H9 (cell line): ENCODE results near the gene ZNF555. TPM values are rescaled to one million over a fixed set of nuclear protein-coding genes. Genes with fewer than 3 reads are reported as not detected.

Experiments used
- DNase-seq: peaks from one replicate; pipeline ENCODE4 v3.0.0-alpha.2; 2017
- H2AFZ ChIP-seq: one replicate; pipeline ENCODE4 v1.6.1; 2013; ENCODE audit warnings: mild to moderate bottlenecking, low read length, control low read depth, moderate library complexity
- H2AK5ac ChIP-seq: 2 replicates; pipeline ENCODE4 v1.6.1; 2013; ENCODE audit warnings: low read length, control low read depth, mixed read lengths; ENCODE audit not compliant: insufficient read length
- H2BK120ac ChIP-seq: one replicate; pipeline ENCODE4 v1.6.1; 2013; ENCODE audit warnings: low read depth, mild to moderate bottlenecking, low read length, control low read depth, inconsistent platforms; ENCODE audit not compliant: poor library complexity, severe bottlenecking
- H2BK12ac ChIP-seq: 2 replicates; pipeline ENCODE4 v1.6.1; 2013; ENCODE audit warnings: low read length, control low read depth, mixed read lengths, low read depth; ENCODE audit not compliant: insufficient read length
- H2BK15ac ChIP-seq: 2 replicates; pipeline ENCODE4 v1.6.1; 2013; ENCODE audit warnings: low read depth, low read length, control low read depth
- H2BK20ac ChIP-seq: one replicate; pipeline ENCODE4 v1.6.1; 2013; ENCODE audit warnings: low read depth, mild to moderate bottlenecking, low read length, control low read depth, inconsistent platforms; ENCODE audit not compliant: poor library complexity, severe bottlenecking
- H2BK5ac ChIP-seq: 2 replicates; pipeline ENCODE4 v1.6.1; 2013; ENCODE audit warnings: low read length, control low read depth, mixed read lengths; ENCODE audit not compliant: insufficient read length
- H3K14ac ChIP-seq: 2 replicates; pipeline ENCODE4 v1.6.1; 2013; ENCODE audit warnings: low read length, control low read depth; ENCODE audit not compliant: insufficient read depth
- H3K18ac ChIP-seq: 2 replicates; pipeline ENCODE4 v1.6.1; 2013; ENCODE audit warnings: low read depth, mild to moderate bottlenecking, mixed read lengths, low read length, control low read depth; ENCODE audit not compliant: insufficient read length
- H3K23ac ChIP-seq: 2 replicates; pipeline ENCODE4 v1.6.1; 2013; ENCODE audit warnings: low read length, control low read depth, mixed read lengths, low read depth; ENCODE audit not compliant: insufficient read length
- H3K23me2 ChIP-seq: 2 replicates; pipeline ENCODE4 v1.6.1; 2013; ENCODE audit warnings: low read depth, mild to moderate bottlenecking, mixed read lengths, low read length, control low read depth; ENCODE audit not compliant: insufficient read length, poor library complexity, severe bottlenecking
- H3K27ac ChIP-seq: 2 replicates; pipeline ENCODE4 v1.5.1; 2013; ENCODE audit warnings: low read length, control low read depth, mixed read lengths, low read depth; ENCODE audit not compliant: insufficient read length
- H3K27me3 ChIP-seq: 2 replicates; pipeline ENCODE4 v1.6.1; 2013; ENCODE audit warnings: low read length, control low read depth, inconsistent platforms; ENCODE audit not compliant: insufficient read depth
- H3K4ac ChIP-seq: 2 replicates; pipeline ENCODE4 v1.6.1; 2013; ENCODE audit warnings: low read depth, mild to moderate bottlenecking, control low read depth, inconsistent platforms, low read length, moderate library complexity
- H3K4me1 ChIP-seq: 2 replicates; pipeline ENCODE4 v1.6.1; 2013; ENCODE audit warnings: low read length, control low read depth, inconsistent platforms; ENCODE audit not compliant: insufficient read depth
- H3K4me2 ChIP-seq: 2 replicates; pipeline ENCODE4 v1.6.1; 2013; ENCODE audit warnings: low read length, control low read depth, mixed read lengths; ENCODE audit not compliant: insufficient read length, insufficient read depth
- H3K56ac ChIP-seq: 2 replicates; pipeline ENCODE4 v1.6.1; 2013; ENCODE audit warnings: low read depth, mild to moderate bottlenecking, mixed read lengths, low read length, control low read depth; ENCODE audit not compliant: insufficient read length
- H3K79me1 ChIP-seq: 2 replicates; pipeline ENCODE4 v1.6.1; 2013; ENCODE audit warnings: low read depth, mild to moderate bottlenecking, moderate library complexity, low read length, control low read depth, inconsistent platforms; ENCODE audit not compliant: insufficient read depth, poor library complexity, severe bottlenecking
- H3K79me2 ChIP-seq: 2 replicates; pipeline ENCODE4 v1.6.1; 2013; ENCODE audit warnings: low read length, control low read depth, inconsistent platforms; ENCODE audit not compliant: insufficient read depth
- H3K9ac ChIP-seq: 2 replicates; pipeline ENCODE4 v1.6.1; 2013; ENCODE audit warnings: low read length, control low read depth, mixed read lengths; ENCODE audit not compliant: insufficient read length; ENCODE audit errors: extremely low read depth
- H3K9me3 ChIP-seq: one replicate; pipeline ENCODE4 v1.6.1; 2013; ENCODE audit warnings: low read depth, low read length, inconsistent platforms; ENCODE audit not compliant: control insufficient read depth
- H3T11ph ChIP-seq: one replicate; pipeline ENCODE4 v1.6.1; 2013; ENCODE audit warnings: mild to moderate bottlenecking, low read length, control low read depth, inconsistent platforms
- H4K20me1 ChIP-seq: one replicate; pipeline ENCODE4 v1.6.1; 2013; ENCODE audit not compliant: control insufficient read depth, insufficient read length, insufficient read depth
- H4K5ac ChIP-seq: 2 replicates; pipeline ENCODE4 v1.6.1; 2013; ENCODE audit warnings: low read depth, mild to moderate bottlenecking, mixed read lengths, low read length, control low read depth; ENCODE audit not compliant: insufficient read length
- H4K8ac ChIP-seq: replicated peaks from 2 replicates; pipeline ENCODE4 v1.6.1; 2013; ENCODE audit warnings: low read length, control low read depth, mixed read lengths, low read depth; ENCODE audit not compliant: insufficient read length
- H4K91ac ChIP-seq: 2 replicates; pipeline ENCODE4 v1.6.1; 2013; ENCODE audit warnings: low read depth, mild to moderate bottlenecking, moderate library complexity, mixed read lengths, low read length, control low read depth; ENCODE audit not compliant: insufficient read length
- H3K27ac Mint-ChIP-seq, 3 experiments: 2 replicates in 2 of 3; 3 replicates in 1 of 3; pipeline ENCODE4 v1.8.0; 2020 to 2021; ENCODE audit warnings: mixed read lengths in 3 of 3, mild to moderate bottlenecking in 1 of 3, moderate library complexity in 1 of 3
- H3K27me3 Mint-ChIP-seq: 2 replicates; pipeline ENCODE4 v1.8.0; 2021; ENCODE audit warnings: low read depth, mild to moderate bottlenecking, moderate library complexity, mixed read lengths
- H3K36me3 Mint-ChIP-seq, 3 experiments: 2 replicates in 2 of 3; 3 replicates in 1 of 3; pipeline ENCODE4 v1.8.0; 2020 to 2021; ENCODE audit warnings: low read depth in 3 of 3, mixed read lengths in 3 of 3; ENCODE audit not compliant: insufficient read depth in 1 of 3
- H3K4me1 Mint-ChIP-seq, 2 experiments: 2 replicates each; pipeline ENCODE4 v1.8.0; 2020; ENCODE audit warnings: mixed read lengths in 2 of 2
- H3K4me3 Mint-ChIP-seq, 2 experiments: 2 replicates in 1 of 2; 3 replicates in 1 of 2; pipeline ENCODE4 v1.8.0; 2020 to 2021; ENCODE audit warnings: mild to moderate bottlenecking in 2 of 2, mixed read lengths in 2 of 2, moderate library complexity in 1 of 2
- H3K9me3 Mint-ChIP-seq, 2 experiments: 2 replicates in 1 of 2; 3 replicates in 1 of 2; pipeline ENCODE4 v1.8.0; 2020; ENCODE audit warnings: mild to moderate bottlenecking in 2 of 2, mixed read lengths in 2 of 2, moderate library complexity in 1 of 2
- CTCF ChIP-seq: fragments of 200-600 bp; sonication (generic); conservative IDR thresholded peaks from 3 replicates; pipeline ENCODE4 v1.8.0; 2021; ENCODE audit warnings: antibody characterized with exemption, mild to moderate bottlenecking
- WGBS: extraction: QIAGEN DNeasy Blood & Tissue Kit; methylation state at CpG from one replicate; pipeline ENCODE4 v1.1.7; 2013; ENCODE audit warnings: missing lambda C conversion rate, low lambda C conversion rate, mixed read lengths; ENCODE audit not compliant: insufficient read length; ENCODE audit errors: extremely low coverage; 5-methylcytosine and 5-hydroxymethylcytosine counted together
- total RNA-seq: library from RNA; stranded (reverse); gene quantifications from 2 replicates; pipeline ENCODE4 v1.2.1, GENCODE V29; 2021

The ZNF555 gene
- total RNA-seq, 1 experiment from 2014 or later, result 7.8 TPM

- Mint-ChIP-seq H3K9me3 (peaks cover 0 to 2% of the 10 kb centered on the region in 2 experiments; a peak in 3 of 5 replicates), H3K4me1 (peaks cover under 1% of the 10 kb centered on the region in 2 experiments; a peak in 1 of 4 replicates), H3K4me3 (no peak overlapping the region), H3K27ac (no peak overlapping the region), H3K27me3 (peaks cover 1% of the 10 kb centered on the region), H3K36me3 (peaks cover 4 to 28% (median 9%) of the 10 kb centered on the region in 3 experiments; a peak in 6 of 7 replicates)
- Histone ChIP-seq H2BK15ac (no peak overlapping the region), H3K56ac (no peak overlapping the region), H3K23me2 (no peaks in the 10 kb centered on the region), H3K9me3 (no peaks in the 10 kb centered on the region), H3K14ac (no peak overlapping the region), H3K23ac (no peak overlapping the region), H2BK12ac (no peak overlapping the region), H4K8ac (no peak overlapping the region), H2BK5ac (no peak overlapping the region), H3K27ac (no peak overlapping the region), H3K4me1 (no peaks in the 10 kb centered on the region), H2AFZ (no peak overlapping the region), H2BK20ac (no peak overlapping the region), H3K27me3 (no peaks in the 10 kb centered on the region), H3K18ac (no peak overlapping the region), H4K91ac (no peak overlapping the region), H3T11ph (no peak overlapping the region), H3K79me2 (no peaks in the 10 kb centered on the region), H4K20me1 (no peaks in the 10 kb centered on the region), H4K5ac (no peak overlapping the region), H3K9ac (no peak overlapping the region), H2BK120ac (no peak overlapping the region), H3K79me1 (no peaks in the 10 kb centered on the region), H3K4me2 (no peak overlapping the region), H3K4ac (no peak overlapping the region), H2AK5ac (no peak overlapping the region)
- TF ChIP-seq CTCF, result no peak
- no CpG with 5 or more reads among the region's 13 CpGs for WGBS
- DNase-seq, result no peak
Measured at GRCh38 chr19:2815191-2815614, 26.1 kb upstream of the ZNF555 start.
